ENCODE results near the gene GLRX5.
"Not testable (repeated sequence)": the region's sequence is repeated elsewhere in the genome, so short reads cannot be mapped to it uniquely, and the experiment has no call there.

GLRX5 gene

DNA sequence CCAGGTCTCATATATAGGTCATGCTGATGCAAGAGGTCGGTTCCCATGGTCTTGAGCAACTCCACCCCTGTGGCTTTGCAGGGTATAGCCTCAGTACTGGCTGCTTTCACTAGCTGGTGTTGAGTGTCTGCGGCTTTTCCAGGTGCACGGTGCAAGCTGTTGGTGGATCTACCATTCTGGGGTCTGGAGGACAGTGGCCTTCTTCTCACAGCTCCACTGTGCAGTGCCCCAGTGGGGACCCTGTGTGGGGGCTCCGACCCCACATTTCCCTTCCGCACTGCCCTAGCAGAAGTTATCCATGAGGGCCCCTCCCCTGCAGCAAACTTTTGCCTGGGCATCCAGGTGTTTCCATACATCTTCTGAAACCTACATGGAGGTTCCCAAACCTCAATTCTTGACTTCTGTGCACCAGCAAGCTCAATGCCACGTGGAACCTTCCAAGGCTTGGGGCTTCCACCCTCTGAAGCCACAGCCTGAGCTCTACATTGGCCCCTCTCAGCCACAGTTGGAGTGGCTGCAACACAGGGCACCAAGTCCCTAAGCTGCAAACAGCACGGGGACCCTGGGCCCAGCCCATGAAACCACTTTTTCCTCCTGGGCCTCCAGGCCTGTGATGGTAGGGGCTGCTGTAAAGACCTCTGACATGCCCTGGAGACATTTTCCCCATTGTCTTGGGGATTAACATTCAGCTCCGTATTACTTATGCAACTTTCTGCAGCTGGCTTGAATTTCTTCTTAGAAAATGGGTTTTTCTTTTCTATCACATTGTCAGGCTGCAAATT lies 49.2 kb downstream of the GLRX5 start:
- H3K18ac ChIP-seq (ENCODE audit: low read depth in 1 of 2, low read length in 2 of 2); H3K79me1 ChIP-seq (replicated peaks; ENCODE audit: low read length, poor library complexity, severe bottlenecking); H2BK5ac ChIP-seq (ENCODE audit: low read depth, low read length, poor library complexity, severe bottlenecking); H2BK120ac ChIP-seq (ENCODE audit: low read depth, low read length); DNase-seq; H4K8ac ChIP-seq (ENCODE audit: low read length); H2BK15ac ChIP-seq (ENCODE audit: low read depth, poor library complexity, severe bottlenecking); H3K9ac ChIP-seq (ENCODE audit: low read length); H3K4ac ChIP-seq (ENCODE audit: low read depth in 1 of 2, low read length in 2 of 2); H2BK12ac ChIP-seq (ENCODE audit: low read length in 2 of 2); H3K4me1 ChIP-seq (ENCODE audit: control insufficient read depth, insufficient read depth, low read depth, low read length); H2AFZ ChIP-seq (ENCODE audit: low read depth, low read length); H3K4me2 ChIP-seq (ENCODE audit: low read length, poor library complexity, severe bottlenecking); H3K36me3 ChIP-seq (ENCODE audit: control insufficient read depth in 1 of 2, insufficient read depth in 2 of 2, low read depth in 1 of 2, low read length in 2 of 2); H2AK5ac ChIP-seq (ENCODE audit: low read length, severe bottlenecking); H3K4me3 ChIP-seq (ENCODE audit: insufficient read depth in 1 of 2, low read depth in 1 of 2, low read length in 2 of 2); H4K91ac ChIP-seq (ENCODE audit: low read length); H3K9me3 ChIP-seq (ENCODE audit: control insufficient read depth, low read length); H3K23ac ChIP-seq (ENCODE audit: low read length in 2 of 2); H3K27ac ChIP-seq (ENCODE audit: low read length, poor library complexity, severe bottlenecking); H3K14ac ChIP-seq (ENCODE audit: low read length in 2 of 2): not testable (repeated sequence)
- peaks cover 20 to 23% of the 10 kb centered on the region in 2 experiments for H3K27me3 ChIP-seq (ENCODE audit: control insufficient read depth in 1 of 2, insufficient read depth in 1 of 2, low read length in 2 of 2)
- 63% methylated on average over 8 of the region's 8 CpGs for WGBS

DNA sequence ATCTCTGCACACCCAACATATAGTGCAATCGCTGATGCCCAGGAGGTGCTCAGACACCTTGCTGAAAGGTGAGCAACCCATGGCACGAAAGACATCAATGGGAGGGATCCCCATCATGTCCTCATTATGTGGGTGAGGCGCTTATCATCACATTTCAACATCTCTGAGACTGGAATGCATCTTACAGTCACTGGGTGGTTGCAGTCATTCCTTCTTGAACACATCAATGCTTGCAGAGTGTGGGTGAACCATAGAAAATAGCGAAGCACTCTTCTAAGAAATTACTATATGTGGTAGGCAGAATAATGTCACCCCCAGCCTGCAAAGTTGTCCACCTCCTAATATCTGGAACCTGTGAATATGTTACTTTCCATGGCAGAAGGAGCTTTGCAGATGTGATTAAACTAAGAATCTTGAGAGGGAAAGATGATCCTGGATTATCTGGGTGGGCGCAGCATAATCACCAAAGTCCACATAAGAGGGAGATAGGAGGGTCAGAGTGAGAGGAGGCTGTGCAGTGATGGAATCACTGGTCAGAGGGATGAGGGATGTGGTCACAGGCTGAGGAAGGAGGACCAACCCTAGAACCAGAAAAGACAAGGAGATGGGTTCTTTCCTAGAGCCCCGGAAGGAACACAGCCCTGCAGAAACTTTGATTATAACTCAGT lies 51.2 kb downstream of the GLRX5 start:
- no peaks in the 10 kb centered on the region for H3K36me3 ChIP-seq (ENCODE audit: control insufficient read depth in 1 of 2, insufficient read depth in 2 of 2, low read depth in 1 of 2, low read length in 2 of 2)
- H3K4me1 ChIP-seq (ENCODE audit: control insufficient read depth, insufficient read depth, low read depth, low read length) = no peaks in the 10 kb centered on the region
- H3K14ac ChIP-seq (ENCODE audit: low read length in 2 of 2) = no peak overlapping the region
- WGBS = 84% methylated on average over 5 of the region's 6 CpGs
- H3K79me1 ChIP-seq (replicated peaks; ENCODE audit: low read length, poor library complexity, severe bottlenecking) = no peaks in the 10 kb centered on the region
- no peak overlapping the region for H2AK5ac ChIP-seq (ENCODE audit: low read length, severe bottlenecking)
- no peak overlapping the region for H3K9ac ChIP-seq (ENCODE audit: low read length)
- H4K91ac ChIP-seq (ENCODE audit: low read length) = no peak overlapping the region
- no peak overlapping the region for H3K18ac ChIP-seq (ENCODE audit: low read depth in 1 of 2, low read length in 2 of 2)
- H2AFZ ChIP-seq (ENCODE audit: low read depth, low read length) = no peak overlapping the region
- no peak overlapping the region for H3K23ac ChIP-seq (ENCODE audit: low read length in 2 of 2)
- no peak overlapping the region for H2BK12ac ChIP-seq (ENCODE audit: low read length in 2 of 2)
- H3K4me2 ChIP-seq (ENCODE audit: low read length, poor library complexity, severe bottlenecking) = no peak overlapping the region
- no peak overlapping the region for H3K27ac ChIP-seq (ENCODE audit: low read length, poor library complexity, severe bottlenecking)
- peaks cover 14 to 22% of the 10 kb centered on the region in 2 experiments for H3K27me3 ChIP-seq (ENCODE audit: control insufficient read depth in 1 of 2, insufficient read depth in 1 of 2, low read length in 2 of 2)
- H3K4me3 ChIP-seq (ENCODE audit: insufficient read depth in 1 of 2, low read depth in 1 of 2, low read length in 2 of 2) = no peak overlapping the region
- no peak overlapping the region for H2BK15ac ChIP-seq (ENCODE audit: low read depth, poor library complexity, severe bottlenecking)
- no peaks in the 10 kb centered on the region for H3K9me3 ChIP-seq (ENCODE audit: control insufficient read depth, low read length)
- no peak overlapping the region for H2BK120ac ChIP-seq (ENCODE audit: low read depth, low read length)
- H4K8ac ChIP-seq (ENCODE audit: low read length) = no peak overlapping the region
- no peak for DNase-seq
- H3K4ac ChIP-seq (ENCODE audit: low read depth in 1 of 2, low read length in 2 of 2) = no peak overlapping the region
- H2BK5ac ChIP-seq (ENCODE audit: low read depth, low read length, poor library complexity, severe bottlenecking) = no peak overlapping the region

DNA sequence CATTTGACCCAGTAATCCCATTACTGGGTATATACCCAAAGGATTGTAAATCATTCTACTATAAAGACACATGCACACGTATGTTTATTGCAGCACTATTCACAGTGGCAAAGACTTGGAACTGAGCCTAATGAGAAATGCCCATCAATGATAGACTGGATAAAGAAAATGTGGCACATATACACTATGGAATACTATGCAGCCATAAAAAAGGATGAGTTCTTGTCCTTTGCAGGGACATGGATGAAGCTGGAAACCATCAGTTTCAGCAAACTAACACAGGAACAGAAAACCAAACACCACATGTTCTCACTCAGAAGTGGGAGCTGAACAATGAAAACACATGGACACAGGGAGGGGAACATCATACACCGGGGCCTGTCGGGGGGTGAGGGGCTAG lies 56.3 kb downstream of the GLRX5 start:
- not testable (repeated sequence) for H3K27ac ChIP-seq (ENCODE audit: low read length, poor library complexity, severe bottlenecking); H2AK5ac ChIP-seq (ENCODE audit: low read length, severe bottlenecking); H3K18ac ChIP-seq (ENCODE audit: low read depth in 1 of 2, low read length in 2 of 2); H2BK15ac ChIP-seq (ENCODE audit: low read depth, poor library complexity, severe bottlenecking); H2AFZ ChIP-seq (ENCODE audit: low read depth, low read length); DNase-seq; H3K4me3 ChIP-seq (ENCODE audit: insufficient read depth in 1 of 2, low read depth in 1 of 2, low read length in 2 of 2); H3K79me1 ChIP-seq (replicated peaks; ENCODE audit: low read length, poor library complexity, severe bottlenecking); H3K9me3 ChIP-seq (ENCODE audit: control insufficient read depth, low read length); H3K23ac ChIP-seq (ENCODE audit: low read length in 2 of 2); H4K8ac ChIP-seq (ENCODE audit: low read length); H2BK120ac ChIP-seq (ENCODE audit: low read depth, low read length); H3K36me3 ChIP-seq (ENCODE audit: control insufficient read depth in 1 of 2, insufficient read depth in 2 of 2, low read depth in 1 of 2, low read length in 2 of 2); H4K91ac ChIP-seq (ENCODE audit: low read length); H3K9ac ChIP-seq (ENCODE audit: low read length); H3K14ac ChIP-seq (ENCODE audit: low read length in 2 of 2); H3K4me1 ChIP-seq (ENCODE audit: control insufficient read depth, insufficient read depth, low read depth, low read length); H2BK12ac ChIP-seq (ENCODE audit: low read length in 2 of 2); H3K4ac ChIP-seq (ENCODE audit: low read depth in 1 of 2, low read length in 2 of 2); H3K4me2 ChIP-seq (ENCODE audit: low read length, poor library complexity, severe bottlenecking); H2BK5ac ChIP-seq (ENCODE audit: low read depth, low read length, poor library complexity, severe bottlenecking)
- H3K27me3 ChIP-seq (ENCODE audit: control insufficient read depth in 1 of 2, insufficient read depth in 1 of 2, low read length in 2 of 2) = peaks cover 34 to 39% of the 10 kb centered on the region in 2 experiments
- WGBS = no CpG with 5 or more reads among the region's 3 CpGs

Small RNAs within 50 kb of the gene (small RNA-seq; reads per million reads assigned to genes)
- gene SCARNA13 (ENCODE audit: low read depth) = 5.2 reads per million, percentile 56 among the genes with 10 or more reads in this experiment

All from mesenchymal stem cell (in vitro differentiated cells and primary cell).